ENCODE data around the gene MCF2L.

The MCF2L gene

DNA sequence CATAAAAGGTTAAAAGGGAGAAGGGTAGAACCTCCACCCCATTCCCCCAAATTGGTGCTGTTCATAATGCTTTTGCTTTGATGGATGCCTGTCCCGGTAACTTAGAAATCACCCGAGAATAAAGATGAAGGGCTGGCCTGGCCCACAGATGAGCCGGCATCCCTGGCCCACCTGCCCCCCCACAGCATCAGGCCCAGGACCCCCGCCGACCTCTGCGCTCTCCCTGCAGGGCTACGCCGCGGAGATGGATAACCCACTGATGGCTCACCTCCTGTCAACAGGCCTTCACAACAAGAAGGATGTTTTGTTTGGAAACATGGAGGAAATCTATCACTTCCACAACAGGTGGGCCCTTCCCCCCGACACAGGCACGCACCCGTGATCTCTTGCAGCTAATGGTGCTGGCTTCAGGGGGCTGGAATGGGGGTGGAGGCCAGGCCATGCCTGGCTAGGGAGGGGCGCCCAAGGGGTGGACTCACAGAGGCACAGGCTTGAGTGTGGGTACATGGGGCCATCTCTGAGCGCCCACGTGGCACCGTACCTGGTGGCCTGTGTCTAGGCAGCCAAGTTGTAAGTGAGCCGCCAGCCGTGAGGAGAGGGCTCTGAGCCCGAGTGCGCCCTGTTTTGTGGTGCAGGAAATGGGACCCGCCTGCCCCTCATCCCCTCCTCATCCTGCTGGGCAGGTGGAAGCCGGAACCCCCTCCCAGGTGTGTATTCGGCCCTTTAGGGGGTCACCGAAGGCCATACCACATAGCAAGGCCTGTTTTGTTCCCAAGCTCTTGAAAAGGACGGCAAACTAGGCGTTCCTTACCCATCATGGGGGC, 113.4 kb downstream of the MCF2L start:
- no peak for DNase-seq (ENCODE audit: low read depth in 2 of 2)

DNA sequence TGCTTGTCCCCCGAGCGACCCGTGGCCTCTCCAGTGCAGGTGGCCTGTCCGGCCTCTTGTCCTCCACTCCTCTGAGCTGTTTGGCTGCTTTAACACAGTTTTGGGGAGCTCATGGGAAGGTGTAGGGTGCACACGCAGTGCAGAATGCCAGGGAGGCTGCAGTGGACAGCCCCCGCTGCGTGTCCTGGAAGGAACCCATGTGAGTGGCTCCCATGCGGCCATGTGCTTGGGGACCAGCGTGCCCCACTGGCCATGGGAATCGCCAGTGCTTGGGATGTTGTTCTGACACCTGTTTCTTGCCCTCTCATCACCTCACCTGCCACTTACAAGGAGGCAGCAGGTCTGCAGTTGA, 114.0 kb downstream of the MCF2L start:
- no peak for DNase-seq (ENCODE audit: low read depth in 2 of 2)

DNA sequence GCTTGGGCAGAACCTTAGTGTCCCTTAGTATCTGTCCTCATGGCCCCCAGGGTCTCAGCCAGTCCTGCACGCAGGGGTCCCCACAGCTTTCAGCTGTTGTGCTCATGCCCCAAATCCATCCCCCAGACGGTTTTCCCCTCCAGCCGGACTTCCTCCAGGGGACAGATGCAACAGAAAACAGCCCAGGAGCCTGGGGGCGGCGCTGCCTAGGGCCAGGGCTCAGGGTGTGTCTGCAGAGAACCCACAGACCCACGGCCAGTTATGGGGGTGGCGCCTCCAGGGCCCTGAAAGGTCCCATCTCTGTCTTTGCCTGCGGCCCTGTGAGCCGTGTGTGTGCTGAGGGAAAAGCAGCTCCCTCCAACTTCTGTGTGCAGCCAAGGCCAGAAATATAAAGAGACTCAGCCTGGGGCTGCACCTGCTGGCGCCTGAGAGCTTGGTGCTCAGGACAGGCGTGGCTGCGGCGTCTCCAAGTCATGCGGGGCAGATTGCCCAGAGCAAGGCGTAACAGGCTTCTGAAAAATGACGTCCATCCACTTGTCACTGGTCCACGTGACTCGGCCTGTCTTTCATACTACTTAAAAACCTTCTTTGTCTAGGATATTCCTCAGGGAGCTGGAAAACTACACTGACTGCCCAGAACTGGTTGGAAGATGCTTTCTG, 114.5 kb downstream of the MCF2L start:
- no peak for DNase-seq (ENCODE audit: low read depth in 2 of 2)

DNA sequence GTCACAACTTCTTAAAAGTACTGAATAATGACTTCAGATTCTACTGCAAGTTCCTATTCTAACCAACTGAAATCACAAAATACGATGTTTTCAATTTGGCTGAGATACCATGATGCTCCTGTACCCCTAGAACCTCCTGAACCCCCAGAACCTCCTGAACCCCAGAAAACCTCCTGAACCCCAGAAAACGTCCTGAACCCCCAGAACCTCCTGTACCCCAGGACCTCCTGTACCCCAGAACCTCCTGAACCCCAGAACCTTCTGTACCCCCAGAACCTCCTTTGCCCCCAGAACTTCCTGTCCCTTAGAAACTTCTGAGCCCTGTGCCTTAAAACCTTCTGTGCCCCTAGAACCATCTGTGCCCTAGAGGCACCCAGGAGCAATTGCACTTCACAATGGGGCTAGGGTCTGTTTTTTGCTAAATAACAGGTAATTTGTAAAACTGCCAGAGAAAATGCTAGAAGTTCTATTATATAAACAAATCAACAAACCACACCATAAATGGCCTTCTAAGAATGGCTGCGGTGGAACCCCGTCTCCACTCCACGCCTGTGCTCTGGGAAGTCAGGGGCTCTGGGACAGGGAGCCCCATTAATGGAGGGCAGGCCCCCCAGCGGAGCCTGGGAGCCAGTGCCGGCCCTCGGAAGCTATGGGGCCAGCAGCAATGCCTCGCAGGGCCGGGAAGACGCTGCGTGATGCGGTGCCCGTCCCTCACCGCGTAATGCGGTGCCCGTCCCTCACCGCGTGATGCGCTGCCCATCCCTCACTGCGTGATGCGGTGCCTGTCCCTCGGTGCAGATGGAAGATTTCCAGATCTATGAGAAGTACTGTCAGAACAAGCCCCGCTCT, 115.3 kb downstream of the MCF2L start:
- no peak for DNase-seq (ENCODE audit: low read depth in 2 of 2)

DNA sequence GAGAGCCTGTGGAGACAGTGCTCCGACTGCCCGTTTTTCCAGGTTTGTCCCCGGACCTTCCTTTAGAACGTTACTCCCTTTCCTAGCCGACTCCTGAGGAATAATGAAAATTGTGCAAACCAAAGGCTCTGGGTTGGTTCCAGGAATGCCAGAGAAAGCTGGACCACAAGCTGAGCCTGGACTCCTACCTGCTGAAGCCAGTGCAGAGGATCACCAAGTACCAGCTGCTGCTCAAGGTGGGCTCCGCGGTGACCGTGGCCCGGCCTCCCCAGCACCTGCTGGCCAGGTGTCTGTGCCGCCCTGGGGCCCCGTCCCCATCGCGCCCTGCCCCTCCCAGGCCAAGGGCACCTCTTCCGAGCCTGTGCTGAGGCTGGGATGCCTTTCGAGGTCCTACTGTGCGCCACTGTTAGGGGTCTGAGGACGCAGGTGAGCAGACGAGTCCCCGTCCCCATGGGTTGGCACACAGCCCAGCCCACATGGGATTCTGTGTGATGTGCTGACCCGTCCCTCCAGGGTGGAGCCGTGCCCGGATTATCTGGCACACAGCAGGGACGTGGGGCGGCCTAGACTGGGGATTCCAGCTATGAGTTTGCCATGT, 116.0 kb downstream of the MCF2L start:
- DNase-seq (ENCODE audit: low read depth in 2 of 2): no peak

DNA sequence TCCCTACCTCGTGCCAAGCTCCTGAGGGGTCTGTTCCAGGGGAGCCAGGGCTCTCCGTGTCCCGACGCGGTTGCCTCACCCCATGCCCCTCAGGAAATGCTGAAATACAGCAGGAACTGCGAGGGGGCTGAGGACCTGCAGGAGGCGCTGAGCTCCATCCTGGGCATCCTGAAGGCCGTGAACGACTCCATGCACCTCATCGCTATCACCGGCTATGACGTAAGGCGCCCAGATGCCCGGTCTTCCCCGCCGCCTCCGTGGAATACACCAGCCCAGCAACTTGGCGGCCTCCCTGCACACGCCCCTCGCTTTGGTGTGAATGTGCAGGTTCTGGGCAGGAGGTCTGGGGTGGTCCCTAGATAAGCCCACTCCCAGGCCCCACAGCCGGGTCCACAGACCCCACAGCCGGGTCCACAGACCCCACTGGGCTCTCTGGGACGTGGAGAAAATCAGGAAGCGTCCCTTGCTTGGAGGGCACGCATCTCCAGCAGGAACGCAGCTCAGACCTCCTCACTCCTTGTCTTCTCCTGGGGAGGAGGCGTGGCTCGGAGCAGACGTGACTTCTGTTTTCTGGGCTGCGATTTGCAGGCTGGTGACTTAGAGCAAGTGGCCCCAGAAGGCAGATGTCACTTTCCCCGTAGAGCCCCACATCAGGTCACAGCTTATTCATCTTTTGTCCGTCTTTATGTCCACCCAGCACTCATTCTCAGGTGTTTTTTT, 117.2 kb downstream of the MCF2L start:
- no peak for DNase-seq (ENCODE audit: low read depth in 2 of 2)

DNA sequence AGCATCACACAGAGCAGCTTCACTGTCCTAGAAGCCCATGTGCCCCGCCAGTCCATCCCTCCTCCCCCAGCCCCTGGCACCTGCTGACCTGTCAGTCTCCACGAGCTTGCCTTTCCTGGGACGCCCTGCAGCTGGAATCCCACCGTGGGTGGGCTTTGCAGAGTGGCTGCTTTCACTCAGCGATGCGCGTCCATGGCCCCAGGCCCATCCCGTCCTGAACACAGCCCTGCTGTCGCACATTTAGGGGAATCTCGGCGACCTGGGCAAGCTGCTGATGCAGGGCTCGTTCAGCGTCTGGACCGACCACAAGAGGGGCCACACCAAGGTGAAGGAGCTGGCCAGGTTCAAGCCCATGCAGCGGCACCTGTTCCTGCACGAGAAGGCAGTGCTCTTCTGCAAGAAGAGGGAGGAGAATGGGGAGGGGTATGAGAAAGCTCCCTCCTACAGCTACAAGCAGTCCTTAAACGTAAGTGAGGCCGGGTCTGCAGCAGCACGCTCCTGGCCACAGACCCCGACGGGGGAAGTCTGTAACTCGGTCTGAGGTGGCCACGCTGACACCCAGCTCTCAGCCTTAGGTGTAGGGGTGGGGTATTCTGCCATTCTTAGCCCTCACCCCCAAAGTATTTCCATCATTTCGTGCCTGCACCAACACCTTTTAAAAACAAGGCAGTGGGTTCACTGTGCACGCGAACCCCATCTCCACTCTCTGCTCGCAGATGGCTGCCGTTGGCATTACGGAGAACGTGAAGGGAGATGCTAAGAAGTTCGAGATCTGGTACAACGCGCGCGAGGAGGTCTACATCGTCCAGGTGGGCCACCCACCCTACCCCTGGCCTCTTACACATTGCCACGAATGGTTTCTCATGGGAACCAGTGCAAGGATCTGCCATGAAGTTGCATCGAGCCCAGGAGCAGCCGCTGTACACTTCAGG, 118.2 kb downstream of the MCF2L start:
- no peak for DNase-seq (ENCODE audit: low read depth in 2 of 2)

DNA sequence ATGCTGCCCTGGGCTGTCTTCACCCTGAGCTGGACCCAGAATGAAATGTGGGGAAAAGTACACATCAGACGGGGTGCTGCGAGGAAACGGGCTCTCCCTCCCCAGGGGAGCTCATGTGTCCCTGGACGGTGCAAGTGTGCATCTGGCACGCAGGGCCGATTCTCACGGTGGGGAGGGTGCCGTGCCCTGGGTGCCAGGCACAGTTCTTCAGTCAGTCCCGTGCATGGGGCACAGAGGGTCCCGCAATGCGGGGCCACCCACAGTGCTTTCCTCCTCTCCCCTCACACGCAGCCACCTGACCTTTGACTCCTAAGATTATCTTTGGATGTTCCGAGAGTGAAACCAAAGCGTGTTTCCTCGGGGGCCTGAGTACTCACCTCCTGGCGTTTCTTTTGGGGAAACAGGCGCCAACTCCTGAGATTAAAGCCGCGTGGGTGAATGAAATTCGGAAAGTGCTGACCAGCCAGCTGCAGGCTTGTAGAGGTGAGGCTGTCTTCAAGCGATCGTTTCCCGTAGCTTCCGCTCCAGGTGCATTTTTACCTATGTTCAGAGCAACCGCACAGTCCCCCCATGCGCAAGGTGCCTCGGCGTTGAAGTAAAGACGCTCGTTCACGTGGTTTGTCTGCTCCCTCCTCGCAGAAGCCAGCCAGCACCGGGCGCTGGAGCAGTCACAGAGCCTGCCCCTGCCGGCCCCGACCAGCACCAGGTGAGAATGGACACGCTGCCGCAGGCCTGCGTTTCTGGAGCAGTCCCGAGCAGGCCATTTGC, 119.1 kb downstream of the MCF2L start:
- DNase-seq (ENCODE audit: low read depth in 2 of 2): no peak

DNA sequence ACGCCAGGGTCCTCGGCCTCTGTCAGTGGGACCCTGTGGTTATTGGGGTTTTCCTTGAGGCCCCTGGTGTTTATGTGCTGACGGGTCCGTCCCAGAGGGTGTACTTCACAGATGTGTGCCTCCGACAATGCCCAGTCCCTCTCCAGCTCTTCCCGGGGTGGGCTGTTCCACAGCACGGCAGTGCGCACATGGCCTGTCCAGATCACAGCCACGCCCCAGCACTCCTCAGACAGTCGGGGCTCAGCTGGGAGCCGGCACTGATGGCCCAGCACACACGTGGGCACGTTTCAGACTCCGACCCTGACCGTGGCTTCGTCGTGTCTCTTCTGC, 119.6 kb downstream of the MCF2L start:
- no peak for DNase-seq (ENCODE audit: low read depth in 2 of 2)

DNA sequence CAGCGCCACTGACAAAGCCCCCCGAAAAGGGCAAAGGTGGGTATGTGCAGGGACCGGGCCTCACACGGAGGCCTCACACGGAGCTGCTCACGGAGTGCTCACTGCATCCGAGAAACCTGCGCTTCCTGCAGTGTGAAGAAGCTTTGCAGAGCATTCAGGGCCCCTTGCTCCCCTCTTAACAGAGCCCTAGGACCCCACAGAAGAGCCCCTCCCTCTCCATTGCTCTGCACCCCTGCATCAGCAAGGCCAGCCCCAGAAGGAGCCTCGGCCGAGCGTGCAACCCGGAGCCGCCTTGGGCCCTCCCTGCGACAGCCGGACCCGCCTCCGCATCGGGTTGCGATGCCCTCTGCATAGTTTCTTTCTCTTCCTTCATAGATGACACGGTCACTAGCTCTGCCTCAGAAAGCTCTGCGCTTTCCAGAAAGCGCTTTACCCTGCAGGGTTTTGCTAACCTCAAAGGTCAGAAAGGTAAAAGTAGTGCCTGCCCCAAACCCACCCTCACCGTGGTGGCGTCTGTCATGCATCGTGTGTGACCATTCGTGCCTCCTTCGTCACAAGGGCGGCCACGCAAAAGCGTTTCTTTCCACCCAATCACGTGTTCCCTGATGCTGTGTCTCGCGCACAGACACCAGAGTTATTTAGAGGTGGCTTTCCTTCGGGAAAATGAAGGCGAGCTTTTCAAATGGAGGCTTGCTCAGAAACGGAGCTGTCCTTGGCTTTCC, 120.8 kb downstream of the MCF2L start:
- no peak for DNase-seq (ENCODE audit: low read depth in 2 of 2)

DNA sequence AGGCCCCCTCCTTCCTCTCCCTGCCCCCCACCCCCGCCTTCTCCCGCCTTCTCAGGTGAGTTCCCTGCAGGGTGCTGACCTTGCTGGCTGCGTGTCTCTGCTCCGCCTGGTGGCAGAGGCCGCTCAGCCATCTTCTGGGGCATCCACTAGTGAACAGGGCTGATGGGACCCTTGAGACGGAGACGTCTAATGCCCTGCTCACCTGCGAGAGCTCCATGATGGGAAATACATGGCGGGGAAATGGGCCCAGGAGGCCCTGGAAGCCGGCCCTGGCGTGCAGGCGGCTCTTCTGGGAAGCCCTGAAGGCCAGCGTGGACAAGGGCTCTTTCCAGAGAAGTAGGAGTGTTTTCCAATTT, 121.4 kb downstream of the MCF2L start:
- DNase-seq (ENCODE audit: low read depth in 2 of 2): no peak

DNA sequence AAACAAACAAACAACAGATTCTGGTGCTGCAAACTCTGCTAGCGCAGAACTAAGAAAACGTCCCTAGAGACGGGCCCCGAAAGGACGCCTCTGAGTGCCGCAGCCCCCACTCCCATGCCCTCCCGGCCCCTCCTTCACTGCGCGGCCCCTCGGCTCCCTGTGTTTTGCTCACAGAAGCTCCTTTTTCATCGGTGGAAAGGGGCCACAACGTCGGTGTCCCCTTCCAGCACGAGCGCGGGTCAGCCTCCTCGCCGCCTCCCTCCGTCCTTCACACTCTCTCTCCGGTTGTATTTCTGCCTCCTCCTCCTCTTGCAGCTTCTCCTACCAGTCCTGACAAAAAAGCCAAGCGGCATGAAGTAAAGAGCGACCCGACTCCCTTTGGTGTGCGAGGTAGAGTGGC, 121.8 kb downstream of the MCF2L start:
- no peak for DNase-seq (ENCODE audit: low read depth in 2 of 2)

DNA sequence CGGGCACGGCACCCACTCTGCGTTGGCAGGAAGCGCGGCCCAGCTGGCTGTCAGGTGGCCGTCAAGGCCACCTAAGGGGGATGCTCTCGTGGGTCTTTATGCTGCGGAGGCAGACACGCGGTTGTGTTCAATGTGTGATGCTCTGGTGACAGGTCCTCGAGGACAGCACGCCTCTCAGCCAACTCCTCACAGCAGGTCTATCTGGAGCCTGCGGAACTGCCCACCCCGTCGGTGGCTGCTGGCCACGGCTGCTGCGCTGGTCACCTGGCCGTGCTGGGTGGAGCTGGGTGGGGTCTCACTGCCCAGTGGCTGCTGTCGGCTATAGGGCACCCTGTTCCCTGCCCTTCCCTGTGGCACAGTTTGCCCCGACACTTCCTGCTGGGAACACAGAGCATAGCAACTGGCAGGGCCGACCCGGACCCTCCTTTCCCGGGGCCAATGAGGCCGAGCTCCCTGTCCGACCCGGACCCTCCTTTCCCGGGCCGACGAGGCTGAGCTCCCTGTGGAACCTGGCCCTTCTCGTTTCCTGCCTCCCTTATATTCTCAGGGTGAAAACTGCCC, 122.3 kb downstream of the MCF2L start:
- DNase-seq (ENCODE audit: low read depth in 2 of 2): no peak

DNA sequence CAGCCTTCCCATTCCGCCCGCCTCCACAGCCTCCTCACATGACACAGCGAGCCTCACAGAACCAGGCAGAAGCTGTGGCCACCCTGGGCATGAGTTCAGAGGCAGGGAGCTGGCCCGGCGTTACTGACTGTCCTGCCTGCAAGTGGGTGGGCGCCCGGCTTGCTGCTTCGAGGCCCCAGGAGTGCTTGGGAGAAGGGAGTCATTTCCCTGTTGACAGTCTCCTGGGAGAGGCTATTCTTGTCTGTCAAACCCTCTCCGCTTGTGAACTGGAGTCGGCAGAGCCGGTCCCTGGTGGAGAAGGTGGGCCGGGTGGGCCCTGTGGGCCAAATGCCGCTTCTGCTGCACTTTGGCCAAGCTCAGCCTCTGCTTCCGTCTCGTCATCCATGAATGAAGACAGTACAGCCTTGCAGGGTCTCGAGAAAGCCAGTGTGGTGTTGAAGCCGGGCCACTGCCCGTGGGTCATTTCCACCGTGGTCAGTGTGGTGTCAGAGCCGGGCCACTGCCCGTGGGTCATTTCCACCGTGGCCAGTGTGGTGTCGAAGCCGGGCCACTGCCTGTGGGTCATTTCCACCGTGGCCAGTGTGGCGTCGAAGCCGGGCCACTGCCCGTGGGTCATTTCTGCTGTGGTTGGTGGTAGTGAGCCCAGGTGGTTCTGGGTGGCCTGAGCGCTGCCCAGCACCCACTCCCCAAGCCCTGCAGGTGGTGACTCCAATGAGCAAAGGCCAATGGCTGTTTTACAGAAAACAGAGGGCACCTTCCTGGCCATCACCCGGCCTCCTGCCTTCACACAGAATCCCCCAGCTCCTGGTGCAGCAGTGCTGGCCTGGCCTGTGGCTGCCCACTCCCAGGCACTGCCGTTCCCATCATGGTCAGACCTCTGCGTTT, 123.1 kb downstream of the MCF2L start:
- DNase-seq (ENCODE audit: low read depth in 2 of 2): no peak

DNA sequence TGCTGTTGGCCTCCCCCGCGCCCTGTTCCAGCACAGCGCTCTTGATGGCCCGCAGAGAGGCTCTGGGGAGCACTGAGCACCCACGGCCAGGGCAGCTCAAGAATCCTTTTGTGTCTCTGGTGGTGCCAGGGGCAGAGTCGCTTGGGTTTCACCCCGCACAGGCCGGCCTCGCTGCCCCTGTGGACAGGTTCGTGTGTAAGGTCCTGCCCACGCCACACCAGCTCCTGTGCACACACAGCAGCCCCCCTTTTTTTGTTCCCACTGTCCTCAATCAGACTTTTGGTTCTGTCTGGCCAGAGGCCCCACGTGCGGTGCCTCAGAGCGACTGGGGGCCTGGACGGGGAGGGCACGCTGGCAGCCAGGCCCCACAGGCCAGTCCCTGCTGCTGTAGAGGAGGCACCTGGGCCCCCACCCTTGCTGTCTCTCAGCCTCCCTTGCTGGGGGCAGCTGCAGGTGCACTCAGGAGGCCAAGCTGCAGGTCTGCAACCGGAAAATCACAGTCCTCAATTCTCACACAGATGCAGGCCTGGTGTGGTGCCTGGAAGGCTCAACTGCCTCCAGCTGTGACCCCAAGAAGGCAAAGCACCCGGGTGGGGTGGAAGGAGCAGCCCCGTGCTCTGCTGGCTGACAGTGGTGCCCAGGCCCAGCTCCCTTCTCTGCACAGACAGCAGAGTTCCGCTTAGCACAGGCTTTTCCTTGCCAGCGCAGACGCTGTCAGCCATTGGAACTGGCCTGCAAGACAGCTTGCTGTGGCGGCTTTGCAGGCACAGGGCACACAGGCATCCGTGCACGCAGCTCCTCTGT, 124.0 kb downstream of the MCF2L start:
- DNase-seq (ENCODE audit: low read depth in 2 of 2): no peak

DNA sequence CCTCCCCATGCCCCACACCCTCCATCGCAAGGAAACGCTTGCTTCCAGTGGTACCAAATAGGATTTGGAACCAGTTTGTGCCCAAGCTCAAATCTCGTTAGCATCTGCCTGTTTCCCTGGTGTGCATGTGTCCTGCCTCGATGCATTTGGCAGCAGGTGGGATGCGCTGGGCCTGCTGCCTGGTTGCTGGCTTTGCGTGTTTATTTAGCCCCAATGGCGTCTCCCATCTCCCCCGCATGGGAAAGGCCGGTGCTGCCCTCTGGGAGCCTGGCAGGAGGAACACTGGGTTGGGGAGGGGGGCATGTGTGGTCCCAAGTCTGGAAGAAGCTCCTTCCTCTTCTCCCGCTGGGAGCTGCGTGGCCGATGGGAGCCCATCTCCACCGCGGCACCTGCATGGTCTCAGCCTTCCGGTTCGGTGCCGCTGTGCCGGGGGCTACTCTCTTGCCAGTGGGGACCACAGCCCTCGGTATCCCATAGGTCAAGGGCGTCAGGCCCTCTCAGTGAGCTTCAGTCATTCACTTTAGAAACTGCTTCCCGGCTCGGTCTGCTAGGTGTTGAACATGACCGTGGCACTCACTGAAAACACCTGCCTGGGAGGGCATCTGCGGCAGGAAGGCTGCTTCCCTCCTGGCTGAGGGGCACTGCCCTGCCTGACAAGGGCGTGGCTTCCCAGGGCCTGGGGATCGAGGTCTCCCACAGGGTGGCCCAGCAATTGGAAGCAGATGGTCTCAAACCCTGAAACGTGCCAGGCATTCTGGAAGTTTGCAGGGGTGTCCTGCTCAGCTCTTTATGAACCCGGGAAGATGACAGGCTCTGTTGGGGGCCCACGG, 124.8 kb downstream of the MCF2L start:
- no peak for DNase-seq (ENCODE audit: low read depth in 2 of 2)

Data from stimulated activated CD8-positive, alpha-beta memory T cell treated with anti-CD3 and anti-CD28 coated beads, Interleukin-2, amount 100 ng/mL, for 1 hour (primary cell).